Keratinocyte (primary cell): ENCODE results near the gene PRSS48. TPM values are rescaled to one million over a fixed set of nuclear protein-coding genes. Genes with fewer than 3 reads are reported as not detected.

Experiments used
- DNase-seq: peaks from one replicate; pipeline ENCODE4 v3.0.0-alpha.2; 2011; ENCODE audit warnings: low read depth, missing footprints, low spot score
- FAIRE-seq: peaks from 2 replicates; lab custom pipeline; 2011; peaks lifted over from hg19 to GRCh38; lab: Jason Lieb, UNC
- H2AFZ ChIP-seq: 2 replicates; pipeline ENCODE4 v1.6.0; 2012; ENCODE audit warnings: low read length, control low read depth, inconsistent platforms; ENCODE audit not compliant: control insufficient read depth
- H3K27ac ChIP-seq: 2 replicates; pipeline ENCODE4 v1.5.1; 2011; ENCODE audit warnings: low read length; ENCODE audit not compliant: control insufficient read depth, insufficient read depth
- H3K27me3 ChIP-seq: 3 replicates; pipeline ENCODE4 v1.6.0; 2011; ENCODE audit warnings: low read length; ENCODE audit not compliant: control insufficient read depth, insufficient read depth; ENCODE audit errors: extremely low read depth
- H3K36me3 ChIP-seq, 2 experiments: 2 replicates in 1 of 2; 3 replicates in 1 of 2; pipeline ENCODE4 v1.5.1; 2011; ENCODE audit warnings: low read length in 2 of 2, mild to moderate bottlenecking in 1 of 2; ENCODE audit not compliant: control insufficient read depth in 2 of 2, insufficient read depth in 2 of 2; ENCODE audit errors: extremely low read depth in 1 of 2
- H3K4me1 ChIP-seq: 3 replicates; pipeline ENCODE4 v1.5.1; 2011; ENCODE audit warnings: low read length; ENCODE audit not compliant: control insufficient read depth, insufficient read depth; ENCODE audit errors: extremely low read depth
- H3K4me2 ChIP-seq: 3 replicates; pipeline ENCODE4 v1.6.0; 2011; ENCODE audit warnings: low read depth, low read length; ENCODE audit not compliant: control insufficient read depth, insufficient read depth; ENCODE audit errors: extremely low read depth
- H3K4me3 ChIP-seq, 3 experiments: fragments of 200-600 bp in 1 of 3; sonication (generic) in 1 of 3; 2 replicates in 2 of 3; 3 replicates in 1 of 3; pipeline ENCODE4 v1.5.1; 2011 to 2016; ENCODE audit warnings: low read length in 3 of 3, mild to moderate bottlenecking in 3 of 3, control low read depth in 2 of 3, inconsistent platforms in 1 of 3, low read depth in 1 of 3, mixed read lengths in 1 of 3, mixed run types in 1 of 3, moderate library complexity in 1 of 3; ENCODE audit not compliant: control insufficient read depth in 2 of 3, insufficient read depth in 2 of 3; ENCODE audit errors: extremely low read depth in 1 of 3
- H3K79me2 ChIP-seq: 2 replicates; pipeline ENCODE4 v1.6.0; 2012; ENCODE audit warnings: low read length; ENCODE audit not compliant: control insufficient read depth, insufficient read depth
- H3K9ac ChIP-seq: 3 replicates; pipeline ENCODE4 v1.6.0; 2011; ENCODE audit warnings: low read length; ENCODE audit not compliant: control insufficient read depth, insufficient read depth; ENCODE audit errors: extremely low read depth
- H3K9me1 ChIP-seq: 3 replicates; pipeline ENCODE4 v1.6.0; 2011; ENCODE audit warnings: low read length; ENCODE audit not compliant: control insufficient read depth, insufficient read depth; ENCODE audit errors: extremely low read depth
- H3K9me3 ChIP-seq: 2 replicates; pipeline ENCODE4 v1.5.1; 2012; ENCODE audit warnings: low read depth, low read length; ENCODE audit not compliant: control insufficient read depth
- H4K20me1 ChIP-seq: 3 replicates; pipeline ENCODE4 v1.6.0; 2011; ENCODE audit warnings: low read length; ENCODE audit not compliant: control insufficient read depth, insufficient read depth; ENCODE audit errors: extremely low read depth
- CTCF ChIP-seq, 3 experiments: IDR thresholded peaks in 1 of 3; conservative IDR thresholded peaks in 1 of 3; optimal IDR thresholded peaks in 1 of 3; 2 replicates in 2 of 3; 3 replicates in 1 of 3; pipeline versions ENCODE3 to v1.5.1; 2011; ENCODE audit warnings: low read length in 3 of 3, mild to moderate bottlenecking in 3 of 3, moderate library complexity in 2 of 3, control low read depth in 1 of 3, inconsistent platforms in 1 of 3; ENCODE audit not compliant: insufficient read depth in 2 of 3; ENCODE audit errors: extremely low read depth in 1 of 3
- EZH2 ChIP-seq: IDR thresholded peaks from one replicate; pipeline ENCODE4 v1.6.1; 2012; ENCODE audit warnings: inconsistent platforms, mild to moderate bottlenecking, low read length, moderate library complexity
- dilution Hi-C: fragments of 300-500 bp; cut with MboI; formaldehyde crosslinking; loops from one replicate; pipeline ENCODE4 v1.7.0; 2020; ENCODE audit warnings: low sequenced_read_pairs; ENCODE audit not compliant: extremely low pct_ligation_motif_present
- polyA plus RNA-seq, 5 experiments: library from polyadenylated mRNA; depleted of rRNA in 3 of 5; stranded (reverse) in 3 of 5; stranded (forward) in 1 of 5; unstranded in 1 of 5; fragments of >200 nt; gene quantifications; 1 replicate in 1 of 5; 2 replicates in 3 of 5; 3 replicates in 1 of 5; pipeline versions ENCODE4 v1.2.1 to v1.2.3, GENCODE V29; 2011 to 2012; ENCODE audit warnings: missing spikeins in 2 of 5, low read depth in 1 of 5, low replicate concordance in 1 of 5

PRSS48 gene
- polyA plus RNA-seq, 1 donor (not counting 4 experiments of a cell fraction or from before 2014, with no cell fraction given), result not detected

GRCh38 chr4:151310124-151310728 lies 33.3 kb downstream of the PRSS48 start:
- H3K36me3 ChIP-seq, result peaks cover 0 to 4% of the 10 kb centered on the region in 2 experiments
- H4K20me1 ChIP-seq, result no peaks in the 10 kb centered on the region
- no peaks in the 10 kb centered on the region for H3K9me3 ChIP-seq
- peaks cover 23% of the 10 kb centered on the region for H3K4me1 ChIP-seq
- H3K4me3 ChIP-seq, result no peak overlapping the region
- FAIRE-seq, result no peak
- H3K79me2 ChIP-seq, result peaks cover 71% of the 10 kb centered on the region
- dilution Hi-C loops, result no loop called here
- no peaks in the 10 kb centered on the region for H3K27me3 ChIP-seq
- H3K4me2 ChIP-seq, result no peak overlapping the region
- H2AFZ ChIP-seq, result no peak overlapping the region
- no peak overlapping the region for H3K27ac ChIP-seq
- no peak for TF ChIP-seq CTCF (optimal IDR thresholded peaks at IDR 0.05 in 1 of 3, IDR thresholded peaks at IDR 0.05 in 1 of 3, conservative IDR thresholded peaks at IDR 0.05 in 1 of 3; ENCODE audit: extremely low read depth in 1 of 3, insufficient read depth in 2 of 3, low read length in 3 of 3)
- no peak for TF ChIP-seq EZH2
- no peak for DNase-seq
- no peak overlapping the region for H3K9ac ChIP-seq
- H3K9me1 ChIP-seq, result no peaks in the 10 kb centered on the region

- peaks cover 37% of the 10 kb centered on the region for H3K4me1 ChIP-seq
- dilution Hi-C loops, result no loop called here
- no peak for TF ChIP-seq EZH2
- TF ChIP-seq CTCF (optimal IDR thresholded peaks at IDR 0.05 in 1 of 3, IDR thresholded peaks at IDR 0.05 in 1 of 3, conservative IDR thresholded peaks at IDR 0.05 in 1 of 3; ENCODE audit: extremely low read depth in 1 of 3, insufficient read depth in 2 of 3, low read length in 3 of 3), result no peak
- H3K27me3 ChIP-seq, result no peaks in the 10 kb centered on the region
- peaks cover 73% of the 10 kb centered on the region for H3K79me2 ChIP-seq
- no peak overlapping the region for H2AFZ ChIP-seq
- H3K4me2 ChIP-seq, result peak overlapping the region; percentile 49
- H3K9ac ChIP-seq, result no peak overlapping the region
- no peaks in the 10 kb centered on the region for H3K9me3 ChIP-seq
- no peaks in the 10 kb centered on the region for H4K20me1 ChIP-seq
- H3K36me3 ChIP-seq, result peaks cover 0 to under 1% of the 10 kb centered on the region in 2 experiments
- FAIRE-seq (peak; percentile 32), DNase-seq (no peak)
- H3K9me1 ChIP-seq, result no peaks in the 10 kb centered on the region
- H3K4me3 ChIP-seq, result no peak overlapping the region
- peak overlapping the region; percentile 34 for H3K27ac ChIP-seq
These were observed 36.5 kb downstream of the PRSS48 start for GRCh38 chr4:151313306-151314009.
